GM18858 (cell line): Measurements from ENCODE around the gene MVB12A.

ENCODE experiments used
- ATAC-seq: cut with Tn5 transposase; IDR thresholded peaks from one replicate; pipeline ENCODE4 v1.9.1; 2021; ENCODE audit not compliant: unreplicated experiment

The MVB12A gene

DNA sequence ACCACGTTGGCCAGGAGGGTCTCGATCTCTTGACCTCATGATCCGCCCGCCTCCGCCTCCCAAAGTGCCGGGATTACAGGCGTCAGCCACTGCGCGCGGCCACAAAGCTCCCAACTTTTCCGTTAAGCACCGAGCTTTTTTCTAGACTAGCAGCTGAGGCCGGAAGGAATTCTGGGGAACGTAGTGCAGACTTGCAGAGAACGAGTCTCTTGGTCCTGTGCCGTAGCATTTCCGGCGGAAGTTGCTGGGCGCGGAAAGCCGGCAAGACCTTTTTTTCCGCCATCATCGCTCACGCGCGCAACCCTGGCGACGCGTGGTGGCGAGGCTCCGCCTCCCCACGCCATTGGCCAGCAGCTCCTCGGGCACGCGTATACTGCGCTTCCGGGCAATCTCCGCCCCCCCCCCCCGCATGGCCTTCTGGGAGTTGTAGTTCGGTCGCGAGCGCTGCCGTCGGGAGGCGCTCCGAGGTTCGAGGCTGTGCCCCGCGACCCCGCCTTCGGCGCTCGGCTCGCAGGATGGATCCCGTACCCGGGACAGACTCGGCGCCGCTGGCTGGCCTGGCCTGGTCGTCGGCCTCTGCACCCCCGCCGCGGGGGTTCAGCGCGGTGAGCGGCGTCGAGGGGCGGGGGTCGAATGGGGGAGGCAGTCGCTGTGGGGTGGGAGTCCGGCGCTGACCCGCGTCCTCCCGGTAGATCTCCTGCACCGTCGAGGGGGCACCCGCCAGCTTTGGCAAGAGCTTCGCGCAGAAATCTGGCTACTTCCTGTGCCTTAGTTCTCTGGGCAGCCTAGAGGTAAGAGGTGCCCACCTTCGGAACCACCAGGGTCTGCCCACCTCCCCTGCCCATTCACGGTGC is at the start of gene MVB12A:
TSS of gene MVB12A (plus strand) at position 427 of the 854 bp plus-strand sequence. CDS start at position 516, 89 bp downstream.
- peak; percentile 79 for ATAC-seq

DNA sequence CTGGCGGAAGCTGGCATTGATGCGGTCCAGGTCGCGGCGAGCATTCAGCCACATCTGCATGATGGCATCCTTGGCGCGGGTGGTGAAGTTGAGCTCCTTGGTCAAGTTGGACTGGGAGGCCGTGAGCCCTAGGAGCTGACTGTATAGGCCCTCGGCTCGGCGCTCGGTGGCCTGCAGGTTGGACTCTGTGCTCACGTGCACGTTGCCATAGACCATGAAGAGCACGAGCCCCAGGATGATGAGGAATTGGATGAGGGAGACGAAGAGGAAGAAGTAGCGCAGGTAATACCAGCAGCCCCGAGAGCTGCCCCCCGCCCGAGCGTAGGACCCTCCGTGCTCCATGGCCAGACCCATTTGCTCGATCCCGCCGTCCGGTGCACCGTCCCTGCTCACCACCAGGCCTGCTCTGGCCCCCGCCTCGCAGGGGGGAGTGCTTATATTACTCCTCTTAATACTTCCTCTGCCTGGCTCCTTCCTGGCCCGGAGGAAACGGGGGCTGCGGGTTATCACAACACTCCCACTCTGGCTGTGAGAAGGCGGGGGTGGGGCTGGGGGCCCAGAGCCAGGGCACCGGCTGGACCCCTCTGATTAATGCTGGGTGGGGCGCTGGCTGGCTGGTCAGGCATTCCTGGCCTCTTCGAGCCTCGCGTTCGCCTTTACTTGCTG is 42.8 kb upstream of the MVB12A start, which contains the start of gene PLVAP:
TSS of gene PLVAP (minus strand) at position 408 of the 666 bp plus-strand sequence. CDS start at position 354, 54 bp downstream.
- no peak for ATAC-seq

DNA sequence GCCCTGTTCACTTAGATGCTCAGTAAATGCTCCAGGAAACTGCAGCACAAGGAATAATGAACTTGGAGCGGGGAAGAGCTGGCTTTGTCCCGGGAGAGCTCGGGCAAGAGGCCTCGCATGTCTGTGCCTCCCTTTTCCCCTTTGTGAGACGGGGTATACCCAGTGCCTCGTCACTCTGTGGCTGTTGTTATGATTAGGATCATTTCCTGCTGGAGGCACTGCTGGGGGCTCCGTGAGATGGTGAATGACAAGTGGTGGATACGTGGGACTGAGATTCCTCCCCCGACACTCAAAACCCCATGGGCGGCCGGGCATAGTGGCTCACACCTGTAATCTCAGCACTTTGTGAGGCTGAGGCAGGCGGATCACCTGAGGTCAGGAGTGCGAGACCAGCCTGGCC is 41.6 kb upstream of the MVB12A start:
- ATAC-seq = no peak

DNA sequence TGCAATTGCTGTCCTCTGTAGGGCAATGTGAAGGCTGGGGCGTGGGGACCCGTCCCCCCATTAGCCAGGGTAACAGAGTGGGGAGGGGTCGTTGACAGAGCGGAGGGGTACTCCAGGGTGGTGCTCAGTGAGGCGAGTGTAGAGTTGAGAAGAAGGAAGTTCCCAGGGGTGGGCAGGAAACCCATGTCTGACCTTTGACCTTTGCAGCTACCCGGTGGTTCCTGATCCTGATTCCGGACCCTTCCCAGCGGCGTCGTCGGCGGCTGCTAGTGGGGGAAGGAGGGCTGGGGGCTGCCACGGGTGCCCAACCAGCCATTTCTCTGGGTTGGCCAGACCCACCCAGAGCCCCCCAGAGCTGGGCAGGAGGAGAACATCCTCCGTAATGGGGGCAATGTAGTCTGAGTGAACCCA is 40.6 kb upstream of the MVB12A start:
- ATAC-seq = no peak

DNA sequence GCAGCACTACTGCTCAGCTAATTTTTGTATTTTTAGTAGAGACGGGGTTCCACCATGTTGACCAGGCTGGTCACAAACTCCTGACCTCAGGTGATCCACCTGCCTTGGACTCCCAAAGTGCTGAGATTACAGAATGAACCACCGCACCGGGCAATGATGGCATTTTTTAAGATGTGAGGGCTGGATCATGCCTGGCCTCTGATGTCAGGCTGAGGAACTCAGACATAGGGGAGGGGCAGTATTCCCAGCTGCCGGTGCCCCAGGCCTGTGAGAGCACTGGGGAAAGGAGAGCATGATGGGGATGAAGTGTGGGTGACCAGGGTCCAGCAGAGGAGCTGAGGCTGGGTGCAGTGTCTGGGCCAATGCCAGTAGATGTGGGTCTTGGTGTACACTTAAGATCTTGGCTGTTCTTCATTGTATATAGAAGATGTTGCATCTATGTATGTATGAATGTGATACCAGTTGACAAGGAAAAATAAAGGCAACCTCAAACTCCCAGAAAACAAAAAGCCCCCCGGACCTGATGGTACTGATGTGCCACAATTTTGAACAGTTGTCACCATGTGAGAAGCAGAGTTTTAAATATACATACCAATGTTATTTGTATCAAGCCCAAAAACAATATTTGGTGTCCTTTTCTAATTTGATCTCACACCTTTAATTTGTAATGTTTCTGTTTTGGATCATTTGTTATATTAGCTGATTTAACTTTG is 39.3 kb upstream of the MVB12A start:
- ATAC-seq = no peak

DNA sequence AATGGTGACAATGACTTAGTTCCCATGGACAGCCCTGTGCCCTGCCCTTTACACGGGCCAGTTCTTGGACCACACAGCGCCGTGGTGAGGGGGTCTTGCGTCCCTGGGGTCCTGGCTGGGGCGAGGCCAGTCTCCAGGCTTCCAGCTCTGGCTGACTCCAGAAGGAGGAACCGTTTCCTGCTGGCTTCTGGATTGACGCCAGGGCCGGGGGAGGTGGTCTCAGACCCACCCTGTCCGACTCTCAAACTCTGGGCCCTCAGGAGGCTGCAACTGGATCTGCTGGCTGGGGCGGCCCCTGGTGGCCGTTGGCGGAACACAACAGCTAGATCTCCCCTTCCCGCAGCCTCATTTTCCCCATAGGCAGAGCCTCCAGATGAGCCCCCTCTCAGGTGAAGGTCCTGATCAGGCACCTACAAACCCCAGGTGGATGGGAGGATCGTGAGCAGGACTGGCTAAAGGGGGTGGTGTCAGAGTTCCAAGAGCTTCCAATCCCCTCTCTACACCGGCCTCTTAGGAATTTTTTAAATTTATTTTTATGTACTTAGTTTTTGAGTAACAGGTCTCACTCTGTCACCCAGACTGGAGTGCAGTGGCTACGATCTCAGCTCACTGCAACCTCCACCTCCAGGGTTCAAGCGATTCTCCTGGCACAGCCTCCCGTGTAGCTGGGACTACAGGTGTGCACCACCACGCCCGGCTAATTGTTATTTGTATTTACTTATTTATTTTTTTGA is 33.8 kb upstream of the MVB12A start:
- no peak for ATAC-seq

DNA sequence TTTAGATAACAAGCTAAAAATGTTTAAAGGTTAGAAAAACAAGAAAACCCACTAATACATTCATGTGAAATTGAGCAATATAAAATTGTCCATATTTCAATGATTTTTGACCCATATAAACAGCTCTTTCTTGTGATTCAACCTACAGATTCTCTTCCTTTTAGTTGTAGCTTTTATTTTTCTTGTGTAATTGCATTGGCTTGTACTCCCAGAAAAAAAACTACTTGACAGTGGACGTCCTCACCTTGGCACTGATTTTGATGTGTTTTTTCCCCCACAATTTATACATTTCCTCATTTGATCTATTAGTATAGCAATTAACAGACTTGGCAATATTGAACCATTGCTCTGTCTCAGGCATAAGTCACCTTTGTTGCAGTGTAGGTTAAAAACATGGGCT is 30.6 kb upstream of the MVB12A start:
- no peak for ATAC-seq

DNA sequence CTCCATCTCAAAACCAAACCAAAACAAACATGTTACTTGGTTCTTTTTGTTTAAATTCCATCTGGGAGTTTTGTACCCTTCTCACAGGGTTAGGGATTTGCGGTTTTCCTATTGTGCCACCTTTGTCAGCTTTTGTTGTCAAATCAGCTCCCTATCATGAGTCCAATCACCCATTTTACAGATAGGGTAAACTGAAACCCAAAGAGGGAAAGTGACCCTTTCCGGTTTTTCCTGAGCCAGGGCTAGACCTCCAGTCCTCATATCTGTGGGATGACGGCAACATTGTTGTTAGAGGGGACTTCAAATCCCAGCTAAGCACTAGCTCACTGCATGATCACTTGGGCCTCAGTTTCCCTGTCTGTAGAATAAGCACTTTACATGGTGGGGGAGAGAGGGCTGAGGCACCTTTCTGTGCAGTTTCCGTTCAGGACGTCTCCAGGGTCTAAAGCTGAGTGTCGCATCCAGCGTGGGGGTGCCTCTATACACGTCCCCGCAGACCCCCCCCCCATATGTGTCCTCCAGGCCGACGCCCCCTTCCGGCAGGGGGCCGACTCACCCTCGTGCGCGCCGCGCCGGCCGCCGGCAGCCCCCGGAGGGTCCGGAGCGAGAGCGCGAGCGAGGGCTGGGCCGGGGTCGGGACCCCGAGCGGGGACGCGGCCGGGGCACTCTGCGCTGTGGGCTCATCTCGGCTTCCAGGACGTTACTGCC is 29.7 kb upstream of the MVB12A start:
- ATAC-seq = no peak

DNA sequence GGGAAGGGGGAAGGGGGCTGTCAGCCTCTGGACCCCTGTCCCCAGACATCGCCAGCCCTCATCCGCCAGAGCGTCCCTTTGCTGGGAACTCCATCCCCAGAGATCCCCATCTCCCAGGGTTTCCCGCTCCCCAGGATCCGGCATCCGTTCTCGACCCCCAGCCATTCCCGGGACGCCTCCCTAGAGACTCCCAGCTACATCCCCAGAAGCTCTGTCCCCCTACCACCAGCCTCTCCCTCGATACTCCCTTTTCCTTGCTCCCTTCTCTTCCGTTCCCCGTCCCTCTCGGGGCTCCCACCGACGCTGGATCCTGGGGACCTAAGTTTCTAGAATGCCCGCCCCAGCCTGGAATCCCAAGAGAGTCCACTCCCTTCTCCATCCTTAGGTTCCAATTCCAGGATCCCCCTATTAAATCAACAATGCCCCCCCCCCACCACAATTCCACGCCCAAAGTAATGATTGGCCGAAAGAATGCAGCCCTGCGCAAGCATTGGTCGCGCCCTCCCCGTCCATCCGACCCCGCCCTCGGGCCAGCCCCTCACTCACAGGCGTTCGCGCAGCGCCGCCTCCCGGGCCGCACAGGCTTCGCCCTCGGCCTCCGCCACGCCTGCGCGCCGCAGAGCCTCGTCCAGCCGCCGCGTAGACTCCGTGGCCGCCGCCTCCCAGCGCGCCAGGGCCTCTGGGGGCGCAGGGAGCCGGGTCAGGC is 29.0 kb upstream of the MVB12A start:
- no peak for ATAC-seq

DNA sequence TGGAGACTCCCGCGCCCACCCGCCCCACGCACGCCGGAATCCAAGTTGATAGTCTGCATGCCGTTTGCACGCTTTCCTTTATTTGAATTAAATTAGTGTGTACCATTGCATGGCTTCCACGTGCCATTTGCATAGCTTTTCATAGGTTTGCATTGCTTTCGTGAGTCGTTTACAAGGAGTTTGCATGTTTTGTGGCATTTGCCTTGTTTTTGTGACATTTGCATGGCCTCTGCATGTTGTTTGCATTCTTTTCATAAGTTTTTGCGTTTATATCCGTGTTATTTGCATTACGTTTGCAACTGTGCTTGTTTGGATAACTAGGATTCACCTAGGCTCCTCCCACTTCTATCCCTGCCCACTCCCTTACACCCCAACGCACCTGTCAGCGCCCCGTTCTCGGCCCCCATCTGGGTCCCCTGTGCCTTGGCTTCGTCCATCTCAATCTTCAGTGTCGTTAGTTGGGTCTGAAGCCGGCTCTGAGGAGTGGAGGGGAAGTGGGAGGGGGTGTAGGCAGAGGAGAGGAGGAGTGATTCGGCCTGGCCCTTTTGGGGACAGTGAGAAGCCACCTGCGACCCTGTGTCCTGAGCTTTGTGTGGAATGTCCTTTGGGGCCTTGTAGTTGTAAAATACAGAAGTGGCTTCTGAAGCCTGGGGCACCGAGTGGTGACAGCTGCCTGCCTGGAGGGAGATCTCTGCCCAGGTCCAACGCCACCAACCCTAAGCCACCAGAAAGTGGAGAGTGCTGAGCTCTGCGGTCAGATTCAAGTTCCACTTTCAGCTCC is 28.3 kb upstream of the MVB12A start:
- no peak for ATAC-seq

DNA sequence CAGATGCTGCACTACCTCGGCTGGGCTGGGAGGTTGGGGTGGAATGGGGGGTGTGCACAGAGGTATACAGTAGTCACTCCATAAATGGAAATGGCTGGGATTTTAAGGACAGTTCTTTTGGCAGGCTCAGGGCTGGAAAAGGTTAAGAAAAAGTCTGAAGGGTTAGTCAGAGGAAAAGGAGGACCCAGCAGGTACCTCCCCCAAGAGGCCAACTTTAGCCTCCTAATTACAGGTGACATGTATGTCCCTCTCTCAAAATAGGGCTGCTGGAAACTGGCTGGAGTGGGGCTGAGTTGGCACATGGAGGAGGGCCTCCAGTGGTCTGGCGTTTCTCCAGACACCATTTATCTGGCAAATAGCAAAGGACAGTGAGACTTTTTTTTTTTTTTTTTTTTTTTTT is 26.8 kb upstream of the MVB12A start:
- ATAC-seq = no peak

DNA sequence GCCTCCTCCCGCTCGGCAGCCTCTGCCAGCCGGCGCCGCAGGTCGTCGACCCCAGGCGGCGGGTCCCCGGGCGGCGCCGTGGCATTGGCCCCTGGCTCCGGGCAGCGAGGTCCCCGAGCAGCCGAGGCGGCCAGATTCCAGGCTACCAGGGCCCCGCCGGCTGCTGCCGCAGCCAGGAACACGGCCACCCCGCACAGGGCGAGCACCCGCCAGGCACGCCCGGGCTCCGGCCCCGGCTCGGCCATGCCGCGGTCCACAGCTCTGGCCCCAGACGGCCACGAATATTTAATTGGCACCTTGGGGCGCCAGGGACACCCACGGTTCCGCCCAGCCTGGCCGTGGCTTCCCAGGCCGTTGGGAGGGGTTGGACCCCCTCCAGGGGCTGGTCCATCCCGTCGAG is 25.9 kb upstream of the MVB12A start, which contains the start of gene CCDC194:
TSS of gene CCDC194 (minus strand) at position 283 of the 400 bp plus-strand sequence. CDS start at position 245, 38 bp downstream.
- ATAC-seq = no peak

DNA sequence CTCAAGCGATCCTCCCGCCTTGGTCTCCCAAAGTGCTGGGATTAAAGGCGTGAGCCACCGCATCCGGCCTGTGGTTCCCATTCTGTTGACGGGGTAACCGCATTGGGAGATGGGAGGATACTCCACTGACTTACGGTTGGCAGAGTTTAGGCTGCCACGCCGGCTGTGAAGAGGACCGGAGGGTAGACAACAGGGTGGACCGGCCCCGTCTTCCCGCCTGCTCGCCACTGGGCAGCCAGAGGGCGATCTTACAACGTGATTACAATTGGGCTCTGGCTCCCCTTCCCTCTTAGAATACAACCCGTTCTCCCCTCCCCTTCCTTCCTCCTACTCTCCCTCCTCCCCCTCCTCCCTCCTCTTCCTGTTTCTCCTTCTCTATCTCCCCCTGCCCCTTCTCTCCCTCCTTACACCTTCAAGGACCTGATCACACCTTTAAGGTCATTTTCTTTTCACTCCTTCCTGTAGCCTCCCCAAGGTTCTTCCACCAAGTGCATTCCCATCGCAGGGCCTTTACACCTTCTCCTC is 24.9 kb upstream of the MVB12A start:
- no peak for ATAC-seq

DNA sequence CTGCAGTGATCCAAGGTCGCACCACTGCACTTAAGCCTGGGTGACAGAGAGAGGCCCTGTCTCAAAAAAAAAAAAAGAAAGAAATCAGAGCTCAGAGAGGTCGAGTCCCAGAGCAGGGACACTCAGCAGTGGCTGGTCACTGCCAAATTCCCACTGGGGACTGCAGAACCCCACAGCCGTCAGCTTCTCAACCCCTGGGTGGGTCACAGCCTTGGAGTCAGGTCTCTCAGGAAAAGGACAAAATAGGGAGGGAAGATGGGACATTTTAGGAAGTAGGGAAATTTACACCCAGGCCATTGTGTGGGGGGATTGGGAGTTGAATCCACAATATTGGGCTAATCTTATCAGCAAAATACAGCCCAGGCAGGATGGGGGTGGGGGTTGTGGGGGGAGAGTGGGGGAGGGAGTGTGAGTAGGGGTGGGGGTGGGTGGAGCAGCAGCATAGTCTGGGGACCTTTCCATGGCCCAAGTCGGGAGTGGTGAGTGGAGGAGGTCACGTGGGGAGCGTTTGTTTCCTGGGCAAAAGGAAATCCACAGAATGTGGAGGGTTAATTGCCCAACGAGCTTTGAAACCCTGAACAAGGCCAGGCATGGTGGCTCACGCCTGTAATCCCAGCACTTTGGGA is 20.8 kb upstream of the MVB12A start:
- no peak for ATAC-seq

DNA sequence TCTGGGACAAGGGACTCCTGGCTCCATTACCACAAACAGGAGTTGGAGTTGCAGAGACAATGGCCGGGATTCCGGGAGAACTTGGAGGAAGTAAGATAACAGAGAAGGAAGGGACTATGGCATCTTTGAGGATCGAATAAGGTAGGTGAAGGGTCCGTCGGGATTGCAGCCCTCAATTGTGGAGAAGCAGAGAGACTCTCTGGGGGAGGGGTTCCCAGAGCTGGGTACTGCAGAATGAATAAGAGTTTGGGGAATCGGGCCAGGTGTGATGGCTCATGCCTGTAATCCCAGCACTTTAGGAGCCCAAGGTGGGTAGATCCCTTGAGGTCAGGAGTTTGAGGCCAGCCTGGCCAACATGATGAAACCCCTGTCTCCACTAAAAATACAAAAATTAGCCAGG is 18.2 kb upstream of the MVB12A start:
- no peak for ATAC-seq

DNA sequence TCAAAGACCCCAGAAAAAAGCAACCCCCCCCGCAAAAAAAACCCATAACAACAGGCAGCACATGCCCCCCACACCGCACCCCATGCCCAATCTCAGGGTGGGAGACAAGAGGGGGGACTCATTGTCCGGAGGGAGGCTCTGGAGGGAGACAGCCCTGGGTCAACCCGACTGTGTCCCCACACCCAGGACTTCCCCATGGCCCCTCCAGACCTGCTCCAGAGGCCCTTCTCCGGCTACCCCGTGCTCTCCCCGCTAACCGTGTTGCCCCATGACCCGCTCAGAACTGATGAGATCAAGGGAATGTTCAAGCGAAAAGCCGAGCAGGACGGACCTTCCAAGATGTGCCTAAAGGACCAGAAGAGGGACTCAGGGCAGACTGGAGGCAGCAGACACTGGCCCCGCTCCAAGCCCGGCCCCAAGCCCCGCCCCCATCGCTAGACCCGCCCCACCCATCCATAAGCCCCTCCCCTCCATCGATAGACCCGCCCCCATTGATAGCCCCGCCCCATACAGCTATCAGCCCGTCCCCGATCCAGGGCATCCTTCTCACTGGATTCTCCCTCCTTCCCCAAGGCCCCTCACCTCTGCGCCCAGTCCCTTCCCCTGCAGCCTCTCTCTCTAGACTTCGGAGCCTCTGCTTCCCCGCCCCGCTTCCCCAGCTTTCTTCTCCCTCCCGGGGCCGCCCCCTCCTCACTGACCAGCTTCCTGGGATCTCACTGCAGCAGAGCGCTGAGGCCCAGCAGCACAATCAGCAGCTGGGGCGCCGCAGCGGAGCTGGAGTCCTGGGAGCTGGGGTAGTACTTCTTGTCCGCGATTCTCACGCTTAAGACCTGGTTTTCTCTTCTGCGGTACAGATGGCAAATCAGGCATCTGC is 16.6 kb upstream of the MVB12A start:
- ATAC-seq = no peak

DNA sequence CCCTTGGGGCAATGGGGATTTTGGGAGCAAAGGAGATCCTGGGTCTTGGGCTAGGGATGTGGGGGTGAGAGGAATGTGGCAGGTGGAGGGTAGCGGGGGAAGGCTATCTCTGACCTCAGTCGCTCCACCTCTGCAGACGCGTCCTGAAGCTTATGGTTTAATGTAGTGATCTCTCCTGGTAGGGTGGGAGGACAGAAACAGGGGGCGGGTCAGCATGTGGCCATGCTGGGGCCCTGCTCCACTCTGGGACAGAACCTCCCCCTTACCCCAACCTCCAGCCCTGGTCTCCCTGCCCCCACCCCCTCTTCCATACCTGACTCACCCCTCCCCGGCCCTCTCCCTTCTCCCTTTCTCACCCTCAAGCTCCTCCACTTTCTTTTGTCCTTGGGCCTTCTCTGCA is 15.8 kb upstream of the MVB12A start:
- no peak for ATAC-seq
